Left lung (tissue), 10 donors: ENCODE results near the gene HDAC10. TPM values are rescaled to one million over a fixed set of nuclear protein-coding genes. Genes with fewer than 3 reads are reported as not detected.

ENCODE experiments used
- ATAC-seq: fragments of 200-7000 bp; cut with Tn5 transposase; one replicate; pipeline ENCODE4 v1.9.1; 2020; ENCODE audit warnings: moderate library complexity
- DNase-seq, 4 donors: peaks; one replicate each; pipeline ENCODE4 v3.0.0-alpha.2; 2013 to 2020
- H3K27ac ChIP-seq, 2 donors: fragments of 200-600 bp; sonication (generic) in 1 of 2; one replicate each; pipeline versions ENCODE4 v1.5.0 to v1.8.0; 2020 to 2021
- H3K27me3 ChIP-seq, 2 donors: fragments of 200-600 bp; sonication (generic) in 1 of 2; one replicate each; pipeline versions ENCODE4 v1.5.0 to v1.8.0; 2020 to 2021
- H3K36me3 ChIP-seq, 2 donors: fragments of 200-600 bp; sonication (generic) in 1 of 2; one replicate each; pipeline versions ENCODE4 v1.5.0 to v1.8.0; 2020 to 2021
- H3K4me1 ChIP-seq, 2 donors: fragments of 200-600 bp; one replicate each; pipeline ENCODE4 v1.8.0; 2021
- H3K4me3 ChIP-seq, 2 donors: fragments of 200-600 bp; sonication (generic) in 1 of 2; one replicate each; pipeline versions ENCODE4 v1.5.0 to v1.8.0; 2020 to 2021; ENCODE audit warnings: mild to moderate bottlenecking in 1 of 2
- H3K9me3 ChIP-seq, 2 donors: fragments of 200-600 bp; sonication (generic) in 1 of 2; one replicate each; pipeline versions ENCODE4 v1.5.0 to v1.8.0; 2020 to 2021
- CTCF ChIP-seq, 2 donors: fragments of 200-600 bp; sonication (generic) in 1 of 2; IDR thresholded peaks; one replicate each; pipeline versions ENCODE4 v1.5.0 to v1.8.0; 2021; ENCODE audit warnings: antibody characterized with exemption in 2 of 2
- intact Hi-C, 2 donors: fragments of 100-400 bp; cut with DNase I; formaldehyde crosslinking; loops; one replicate each; pipeline versions ENCODE4 v1.11.2 to v1.14.2; 2022
- polyA plus RNA-seq, 6 donors: library from polyadenylated mRNA; unstranded; fragments of 120-200 nt; gene quantifications; one replicate each; pipeline ENCODE4 v1.2.1, GENCODE V29; 2013; ENCODE audit not compliant: insufficient read length in 6 of 6
- total RNA-seq, 2 donors: library from RNA; stranded (reverse); fragmentation: NEBNext Ultra II Directional; extraction: Animal tissue kit (Norgen Biotek cat#: 25700); gene quantifications; one replicate each; pipeline ENCODE4 v1.2.1, GENCODE V29; 2021
- donor health status: DM: no; HTN: yes; CAD: no.
- donor health status: DM: no; HTN: no; CAD: no.

Gene HDAC10
- total and polyA plus RNA-seq, 8 donors, result 23.9 to 42.2 (median 36.7) TPM

GRCh38 chr22:50298937-50299784 lies 48.1 kb upstream of the HDAC10 start:
- TF ChIP-seq CTCF (IDR thresholded peaks at IDR 0.05), result no peak
- Histone ChIP-seq H3K4me3 (peak overlapping the region; percentile 5 to 32), H3K36me3 (peaks cover 0 to 4% of the 10 kb centered on the region in 2 donors), H3K9me3 (no peaks in the 10 kb centered on the region), H3K4me1 (peaks cover 72 to 92% of the 10 kb centered on the region in 2 donors), H3K27me3 (peaks cover 0 to 24% of the 10 kb centered on the region in 2 donors), H3K27ac (peak overlapping the region; percentile 44 to 58)
- ATAC-seq (no peak), DNase-seq (peak in 1 of 4 donors; percentile 46)
- intact Hi-C loops, result no loop called here

- ATAC-seq, result no peak
- Histone ChIP-seq H3K4me1 (peaks cover 71 to 92% of the 10 kb centered on the region in 2 donors), H3K9me3 (no peaks in the 10 kb centered on the region), H3K27me3 (peaks cover 0 to 33% of the 10 kb centered on the region in 2 donors), H3K4me3 (no peak overlapping the region), H3K36me3 (peaks cover 0 to 4% of the 10 kb centered on the region in 2 donors), H3K27ac (no peak overlapping the region)
- no peak for DNase-seq
- intact Hi-C loops, result no loop called here
- TF ChIP-seq CTCF (IDR thresholded peaks at IDR 0.05), result no peak
Measured at GRCh38 chr22:50298266-50298637, 47.2 kb upstream of the HDAC10 start.

- Histone ChIP-seq H3K4me3 (no peak overlapping the region), H3K9me3 (no peaks in the 10 kb centered on the region), H3K27me3 (peaks cover 0 to 39% of the 10 kb centered on the region in 2 donors), H3K4me1 (peaks cover 71 to 92% of the 10 kb centered on the region in 2 donors), H3K36me3 (peaks cover 0 to 4% of the 10 kb centered on the region in 2 donors), H3K27ac (peak overlapping the region in 1 of 2 donors; percentile 37)
- DNase-seq (no peak), ATAC-seq (no peak)
- no peak for TF ChIP-seq CTCF (IDR thresholded peaks at IDR 0.05)
- intact Hi-C loops, result no loop called here
Measured at GRCh38 chr22:50297510-50298265, 46.6 kb upstream of the HDAC10 start.

GRCh38 chr22:50296658-50297490 lies 45.8 kb upstream of the HDAC10 start:
- no peak overlapping the region for H3K4me3 ChIP-seq
- H3K36me3 ChIP-seq, result peaks cover 0 to 4% of the 10 kb centered on the region in 2 donors
- H3K27ac ChIP-seq, result peak overlapping the region in 1 of 2 donors; percentile 37
- ATAC-seq, result no peak
- H3K27me3 ChIP-seq, result peaks cover 0 to 45% of the 10 kb centered on the region in 2 donors
- no peak for DNase-seq
- no peak for TF ChIP-seq CTCF (IDR thresholded peaks at IDR 0.05)
- no peaks in the 10 kb centered on the region for H3K9me3 ChIP-seq
- peaks cover 69 to 92% of the 10 kb centered on the region in 2 donors for H3K4me1 ChIP-seq
- intact Hi-C loops, result no loop called here
